Psoas muscle (tissue), 8 donors: ENCODE measurements around the gene SASH1. TPM values are rescaled to one million over a fixed set of nuclear protein-coding genes. Genes with fewer than 3 reads are reported as not detected.

Experiments
- ATAC-seq, 4 donors: fragments of 200-7000 bp; cut with Tn5 transposase; one replicate each; pipeline ENCODE4 v1.9.1; 2020; ENCODE audit warnings: moderate library complexity in 3 of 4, mild to moderate bottlenecking in 2 of 4
- DNase-seq, 2 donors: peaks; one replicate each; pipeline ENCODE4 v3.0.0-alpha.2; 2020
- H3K27ac ChIP-seq: fragments of 200-600 bp; one replicate; pipeline ENCODE4 v1.8.0; 2022
- H3K27me3 ChIP-seq, 3 donors: fragments of 200-600 bp in 1 of 3; one replicate each; pipeline versions ENCODE4 v1.6.1 to v1.8.0; 2013 to 2022; ENCODE audit warnings: low read length in 2 of 3, mild to moderate bottlenecking in 2 of 3, moderate library complexity in 1 of 3; ENCODE audit not compliant: insufficient read depth in 3 of 3
- H3K36me3 ChIP-seq, 2 donors: fragments of 200-600 bp in 1 of 2; one replicate each; pipeline versions ENCODE4 v1.6.1 to v1.8.0; 2013 to 2022; ENCODE audit warnings: low read depth in 1 of 2, mild to moderate bottlenecking in 1 of 2, moderate library complexity in 1 of 2; ENCODE audit not compliant: insufficient read depth in 1 of 2
- H3K4me1 ChIP-seq: fragments of 200-600 bp; one replicate; pipeline ENCODE4 v1.8.0; 2022
- H3K4me3 ChIP-seq: fragments of 200-600 bp; one replicate; pipeline ENCODE4 v1.8.0; 2022; ENCODE audit warnings: mild to moderate bottlenecking
- H3K9me3 ChIP-seq: fragments of 200-600 bp; one replicate; pipeline ENCODE4 v1.8.0; 2022
- CTCF ChIP-seq: fragments of 200-600 bp; IDR thresholded peaks from one replicate; pipeline ENCODE4 v1.8.0; 2022; ENCODE audit warnings: antibody characterized with exemption
- WGBS, 3 donors: extraction: QIAGEN DNeasy Blood & Tissue Kit; methylation state at CpG; one replicate each; pipeline versions ENCODE4 v1.1.6 to v1.1.7; 2013; 5-methylcytosine and 5-hydroxymethylcytosine counted together
- intact Hi-C, 2 donors: fragments of 100-400 bp; cut with DNase I; formaldehyde crosslinking; loops; one replicate each; pipeline versions ENCODE4 v1.11.0 to v1.14.2; 2022
- polyA plus RNA-seq, 3 donors: library from polyadenylated mRNA; stranded (reverse); fragments of 200-250 nt; gene quantifications; one replicate each; pipeline ENCODE4 v1.2.3, GENCODE V29; 2013
- total RNA-seq, 4 donors: library from RNA; stranded (reverse); fragmentation: NEBNext Ultra II Directional in 2 of 4; extraction: Animal tissue kit (Norgen Biotek cat#: 25700) in 2 of 4; gene quantifications; one replicate each; pipeline versions ENCODE4 v1.2.1 to v1.2.4, GENCODE V29; 2021 to 2023
- donor health status: healthy with polysubstance abuse.
- donor health status: DM: no; HTN: no; CAD: no; lungs with moderate emphysema.
- donor health status: Bipolar disorder and iron deficiency.
- donor health status: healthy.
- donor health status: DM: yes; HTN: yes; CAD: no.
- donor health status: DM: no; HTN: no; CAD: no.
- donor health status: DM: no; HTN: no; CAD: no.
- donor health status: DM: yes; HTN: yes; CAD: no.

SASH1 gene
- total and polyA plus RNA-seq, 7 donors = 5.0 to 26.1 (median 13.0) TPM

- intact Hi-C loops = loop anchor here in 1 of 2 donors (10.0 kb wide), 1 partner anchor 112 kb away; the partner anchor contains the start of gene SASH1
- 95 to 97% (median 96%) methylated on average over 10 of the region's 10 CpGs for WGBS, 3 donors
- ATAC-seq = no peak
These were observed 114.7 kb downstream of the SASH1 start for GRCh38 chr6:148457137-148457842.

GRCh38 chr6:148457843-148458159 lies 115.2 kb downstream of the SASH1 start:
- DNase-seq (no peak), ATAC-seq (no peak)
- Histone ChIP-seq H3K9me3 (no peaks in the 10 kb centered on the region), H3K4me3 (no peak overlapping the region), H3K27me3 (no peaks in the 10 kb centered on the region), H3K4me1 (no peaks in the 10 kb centered on the region), H3K27ac (no peak overlapping the region), H3K36me3 (no peaks in the 10 kb centered on the region)
- WGBS, 3 donors = 94 to 97% (median 96%) methylated on average over 4 of the region's 4 CpGs
- intact Hi-C loops = loop anchor here in 1 of 2 donors (10.0 kb wide), 1 partner anchor 113 kb away; the partner anchor contains the start of gene SASH1
- TF ChIP-seq CTCF = no peak

More at GRCh38 chr6:148457137-148457842, 114.7 kb downstream of the SASH1 start:
- Histone ChIP-seq H3K4me1 (no peaks in the 10 kb centered on the region), H3K4me3 (no peak overlapping the region), H3K36me3 (no peaks in the 10 kb centered on the region), H3K9me3 (no peaks in the 10 kb centered on the region), H3K27me3 (no peaks in the 10 kb centered on the region), H3K27ac (no peak overlapping the region)
- DNase-seq = no peak
- no peak for TF ChIP-seq CTCF

- DNase-seq = no peak
- H3K36me3 ChIP-seq = no peaks in the 10 kb centered on the region
- no peaks in the 10 kb centered on the region for H3K27me3 ChIP-seq
- H3K27ac ChIP-seq = no peak overlapping the region
- intact Hi-C loops = loop anchor here in 1 of 2 donors (10.0 kb wide), 1 partner anchor 114 kb away; the partner anchor contains the start of gene SASH1
- no peak for ATAC-seq
- H3K4me3 ChIP-seq = no peak overlapping the region
- no peaks in the 10 kb centered on the region for H3K4me1 ChIP-seq
- TF ChIP-seq CTCF = no peak
- WGBS, 3 donors = 82 to 97% (median 91%) methylated on average over 4 of the region's 4 CpGs
- H3K9me3 ChIP-seq = no peaks in the 10 kb centered on the region
These were observed 116.6 kb downstream of the SASH1 start for GRCh38 chr6:148459238-148459637.

- WGBS, 3 donors = 90 to 92% (median 92%) methylated on average over 6 of the region's 6 CpGs
- Histone ChIP-seq H3K27me3 (no peaks in the 10 kb centered on the region), H3K4me3 (no peak overlapping the region), H3K4me1 (peaks cover 9% of the 10 kb centered on the region), H3K36me3 (no peaks in the 10 kb centered on the region), H3K9me3 (no peaks in the 10 kb centered on the region), H3K27ac (no peak overlapping the region)
- ATAC-seq (no peak), DNase-seq (no peak)
- TF ChIP-seq CTCF = no peak
- intact Hi-C loops = loop anchor here (5.0 to 10.0 kb wide), 6 partner anchors 119 to 956 kb away; partner anchors contain the start of genes SAMD5 (in 2 of the 2) and SASH1 (in 1 of the 2)
These were observed 118.4 kb downstream of the SASH1 start for GRCh38 chr6:148460876-148461646.
